ENCODE data around the gene CNTNAP2. TPM values are rescaled to one million over a fixed set of nuclear protein-coding genes. Genes with fewer than 3 reads are reported as not detected.

Gene CNTNAP2
- total RNA-seq, 1 donor from 2014 or later: 5.4 TPM

GRCh38 chr7:146937836-146938235 lies 821.2 kb downstream of the CNTNAP2 start:
- Mint-ChIP-seq H3K4me3 (ENCODE audit: unreplicated experiment) (no peak overlapping the region), H3K27me3 (ENCODE audit: unreplicated experiment) (no peaks in the 10 kb centered on the region), H3K36me3 (ENCODE audit: low read depth, unreplicated experiment) (no peaks in the 10 kb centered on the region), H3K9me3 (ENCODE audit: unreplicated experiment) (no peaks in the 10 kb centered on the region), H3K4me1 (ENCODE audit: unreplicated experiment) (no peaks in the 10 kb centered on the region), H3K27ac (ENCODE audit: unreplicated experiment) (no peak overlapping the region)
- no peak for DNase-seq (ENCODE audit: low spot score)
- TF ChIP-seq, protein P1, sequence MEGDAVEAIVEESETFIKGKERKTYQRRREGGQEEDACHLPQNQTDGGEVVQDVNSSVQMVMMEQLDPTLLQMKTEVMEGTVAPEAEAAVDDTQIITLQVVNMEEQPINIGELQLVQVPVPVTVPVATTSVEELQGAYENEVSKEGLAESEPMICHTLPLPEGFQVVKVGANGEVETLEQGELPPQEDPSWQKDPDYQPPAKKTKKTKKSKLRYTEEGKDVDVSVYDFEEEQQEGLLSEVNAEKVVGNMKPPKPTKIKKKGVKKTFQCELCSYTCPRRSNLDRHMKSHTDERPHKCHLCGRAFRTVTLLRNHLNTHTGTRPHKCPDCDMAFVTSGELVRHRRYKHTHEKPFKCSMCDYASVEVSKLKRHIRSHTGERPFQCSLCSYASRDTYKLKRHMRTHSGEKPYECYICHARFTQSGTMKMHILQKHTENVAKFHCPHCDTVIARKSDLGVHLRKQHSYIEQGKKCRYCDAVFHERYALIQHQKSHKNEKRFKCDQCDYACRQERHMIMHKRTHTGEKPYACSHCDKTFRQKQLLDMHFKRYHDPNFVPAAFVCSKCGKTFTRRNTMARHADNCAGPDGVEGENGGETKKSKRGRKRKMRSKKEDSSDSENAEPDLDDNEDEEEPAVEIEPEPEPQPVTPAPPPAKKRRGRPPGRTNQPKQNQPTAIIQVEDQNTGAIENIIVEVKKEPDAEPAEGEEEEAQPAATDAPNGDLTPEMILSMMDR (IDR thresholded peaks at IDR 0.05; ENCODE audit: unreplicated experiment): no peak

- Mint-ChIP-seq H3K9me3 (ENCODE audit: unreplicated experiment) (no peaks in the 10 kb centered on the region), H3K27me3 (ENCODE audit: unreplicated experiment) (peaks cover 2% of the 10 kb centered on the region), H3K4me3 (ENCODE audit: unreplicated experiment) (no peak overlapping the region), H3K36me3 (ENCODE audit: low read depth, unreplicated experiment) (no peaks in the 10 kb centered on the region), H3K27ac (ENCODE audit: unreplicated experiment) (no peak overlapping the region), H3K4me1 (ENCODE audit: unreplicated experiment) (no peaks in the 10 kb centered on the region)
- TF ChIP-seq, protein P1 (IDR thresholded peaks at IDR 0.05; ENCODE audit: unreplicated experiment): no peak
- no peak for DNase-seq (ENCODE audit: low spot score)
Observed at GRCh38 chr7:146943483-146943882, 826.9 kb downstream of the CNTNAP2 start.

DNA sequence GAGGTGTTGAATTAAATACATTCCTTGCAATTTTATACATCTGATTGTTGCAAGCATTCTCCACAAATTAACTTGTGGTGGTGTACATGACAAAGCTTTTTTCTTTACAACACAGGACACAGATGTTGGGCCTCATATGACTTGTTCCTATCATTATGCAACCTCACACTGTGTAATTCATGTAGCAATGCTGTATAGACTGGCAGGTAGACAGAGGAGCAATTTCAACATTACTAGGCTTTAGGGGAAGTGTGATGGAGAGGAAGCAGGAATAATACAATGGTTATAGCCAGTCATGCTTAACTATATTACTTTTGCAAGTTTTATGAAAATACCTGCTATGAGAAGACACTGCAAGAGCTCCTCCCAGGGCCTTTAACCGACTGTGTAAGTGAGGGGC lies 832.1 kb downstream of the CNTNAP2 start:
- peaks cover 3% of the 10 kb centered on the region for H3K27me3 Mint-ChIP-seq (ENCODE audit: unreplicated experiment)
- H3K36me3 Mint-ChIP-seq (ENCODE audit: low read depth, unreplicated experiment): no peaks in the 10 kb centered on the region
- TF ChIP-seq, protein P1 (IDR thresholded peaks at IDR 0.05; ENCODE audit: unreplicated experiment): no peak
- DNase-seq (ENCODE audit: low spot score): no peak
- H3K9me3 Mint-ChIP-seq (ENCODE audit: unreplicated experiment): peaks cover 10% of the 10 kb centered on the region
- no peaks in the 10 kb centered on the region for H3K4me1 Mint-ChIP-seq (ENCODE audit: unreplicated experiment)
- H3K4me3 Mint-ChIP-seq (ENCODE audit: unreplicated experiment): no peak overlapping the region
- H3K27ac Mint-ChIP-seq (ENCODE audit: unreplicated experiment): no peak overlapping the region

- H3K4me3 Mint-ChIP-seq (ENCODE audit: unreplicated experiment): no peak overlapping the region
- no peaks in the 10 kb centered on the region for H3K4me1 Mint-ChIP-seq (ENCODE audit: unreplicated experiment)
- H3K9me3 Mint-ChIP-seq (ENCODE audit: unreplicated experiment): peaks cover 4% of the 10 kb centered on the region
- no peak overlapping the region for H3K27ac Mint-ChIP-seq (ENCODE audit: unreplicated experiment)
- no peaks in the 10 kb centered on the region for H3K27me3 Mint-ChIP-seq (ENCODE audit: unreplicated experiment)
- TF ChIP-seq, protein P1 (IDR thresholded peaks at IDR 0.05; ENCODE audit: unreplicated experiment): no peak
- H3K36me3 Mint-ChIP-seq (ENCODE audit: low read depth, unreplicated experiment): no peaks in the 10 kb centered on the region
- no peak for DNase-seq (ENCODE audit: low spot score)
Observed at GRCh38 chr7:146956321-146956720, 839.7 kb downstream of the CNTNAP2 start.

DNA sequence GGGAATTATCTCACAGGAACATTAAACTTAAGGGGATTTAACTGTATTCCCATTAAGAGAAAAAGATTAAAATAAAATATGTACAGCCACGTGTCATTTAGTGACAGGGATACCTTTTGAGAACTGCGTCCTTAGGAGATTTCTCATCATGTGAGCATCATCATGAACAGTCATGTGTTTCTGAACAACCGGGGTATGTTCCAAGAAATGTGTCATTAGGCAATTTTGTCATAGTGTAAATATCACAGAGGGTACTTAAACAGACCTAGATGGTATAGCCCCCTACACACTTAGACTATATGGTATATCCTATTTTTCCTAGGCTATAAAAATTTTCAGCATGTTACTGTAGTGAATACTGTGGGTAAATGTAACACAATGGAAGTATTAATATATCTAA lies 840.3 kb downstream of the CNTNAP2 start:
- Mint-ChIP-seq H3K4me3 (ENCODE audit: unreplicated experiment) (no peak overlapping the region), H3K27me3 (ENCODE audit: unreplicated experiment) (no peaks in the 10 kb centered on the region), H3K27ac (ENCODE audit: unreplicated experiment) (no peak overlapping the region), H3K36me3 (ENCODE audit: low read depth, unreplicated experiment) (no peaks in the 10 kb centered on the region), H3K9me3 (ENCODE audit: unreplicated experiment) (peaks cover under 1% of the 10 kb centered on the region), H3K4me1 (ENCODE audit: unreplicated experiment) (no peaks in the 10 kb centered on the region)
- TF ChIP-seq, protein P1 (IDR thresholded peaks at IDR 0.05; ENCODE audit: unreplicated experiment): no peak
- no peak for DNase-seq (ENCODE audit: low spot score)
